Parathyroid adenoma (tissue), 2 donors: Measurements from ENCODE around the gene ALPP.

Source experiments
- H2AFZ ChIP-seq: fragments of 300-600 bp; sonication (generic); one replicate; pipeline ENCODE4 v1.7.0; 2017; ENCODE audit warnings: antibody characterized with exemption, mild to moderate bottlenecking
- H3K27ac ChIP-seq: fragments of 300-600 bp; sonication (generic); one replicate; pipeline ENCODE4 v1.7.0; 2017
- H3K27me3 ChIP-seq: fragments of 300-600 bp; sonication (generic); one replicate; pipeline ENCODE4 v1.7.0; 2017; ENCODE audit warnings: low read length; ENCODE audit not compliant: control insufficient read depth, insufficient read depth
- H3K36me3 ChIP-seq: fragments of 300-600 bp; sonication (generic); one replicate; pipeline ENCODE4 v1.7.0; 2017; ENCODE audit warnings: low read length; ENCODE audit not compliant: control insufficient read depth, insufficient read depth
- H3K4me1 ChIP-seq: fragments of 300-600 bp; sonication (generic); one replicate; pipeline ENCODE4 v1.7.0; 2017; ENCODE audit warnings: control low read depth
- H3K4me2 ChIP-seq: fragments of 300-600 bp; sonication (generic); one replicate; pipeline ENCODE4 v1.7.0; 2017; ENCODE audit warnings: low read length
- H3K4me3 ChIP-seq: fragments of 300-600 bp; sonication (generic); one replicate; pipeline ENCODE4 v1.7.0; 2017; ENCODE audit warnings: low read depth, low read length
- H3K79me2 ChIP-seq: fragments of 300-600 bp; sonication (generic); one replicate; pipeline ENCODE4 v1.7.0; 2017; ENCODE audit warnings: control low read depth
- H3K9ac ChIP-seq: fragments of 300-600 bp; sonication (generic); one replicate; pipeline ENCODE4 v1.7.0; 2017; ENCODE audit warnings: mild to moderate bottlenecking
- H3K9me3 ChIP-seq: fragments of 300-600 bp; sonication (generic); one replicate; pipeline ENCODE4 v1.7.0; 2017; ENCODE audit warnings: low read length; ENCODE audit not compliant: control insufficient read depth
- CTCF ChIP-seq: fragments of 300-600 bp; sonication (generic); IDR thresholded peaks from one replicate; pipeline ENCODE4 v1.7.0; 2017; ENCODE audit warnings: antibody characterized with exemption, mild to moderate bottlenecking
- donor health status: primary hyperparathyroidism.

ALPP gene

GRCh38 chr2:232372231-232373208, 6.0 kb upstream of the ALPP start:
- Histone ChIP-seq H3K4me2 (no peak overlapping the region), H3K4me1 (no peaks in the 10 kb centered on the region), H2AFZ (no peak overlapping the region), H3K27me3 (no peaks in the 10 kb centered on the region), H3K27ac (no peak overlapping the region), H3K36me3 (no peaks in the 10 kb centered on the region), H3K9ac (no peak overlapping the region), H3K79me2 (no peaks in the 10 kb centered on the region), H3K4me3 (no peak overlapping the region), H3K9me3 (no peaks in the 10 kb centered on the region)
- TF ChIP-seq CTCF, result no peak

GRCh38 chr2:232374356-232374755, 4.2 kb upstream of the ALPP start:
- Histone ChIP-seq H3K4me3 (no peak overlapping the region), H3K9me3 (no peaks in the 10 kb centered on the region), H2AFZ (no peak overlapping the region), H3K79me2 (no peaks in the 10 kb centered on the region), H3K4me2 (no peak overlapping the region), H3K9ac (no peak overlapping the region), H3K27me3 (no peaks in the 10 kb centered on the region), H3K36me3 (no peaks in the 10 kb centered on the region), H3K4me1 (no peaks in the 10 kb centered on the region), H3K27ac (no peak overlapping the region)
- no peak for TF ChIP-seq CTCF

GRCh38 chr2:232375164-232375563, 3.4 kb upstream of the ALPP start:
- H3K9me3 ChIP-seq, result no peaks in the 10 kb centered on the region
- no peaks in the 10 kb centered on the region for H3K36me3 ChIP-seq
- H3K9ac ChIP-seq, result no peak overlapping the region
- no peak overlapping the region for H3K4me2 ChIP-seq
- no peak overlapping the region for H2AFZ ChIP-seq
- TF ChIP-seq CTCF, result no peak
- H3K4me1 ChIP-seq, result no peaks in the 10 kb centered on the region
- no peaks in the 10 kb centered on the region for H3K27me3 ChIP-seq
- H3K4me3 ChIP-seq, result no peak overlapping the region
- H3K27ac ChIP-seq, result no peak overlapping the region
- H3K79me2 ChIP-seq, result no peaks in the 10 kb centered on the region

- no peak for TF ChIP-seq CTCF
- no peaks in the 10 kb centered on the region for H3K79me2 ChIP-seq
- no peaks in the 10 kb centered on the region for H3K9me3 ChIP-seq
- no peak overlapping the region for H2AFZ ChIP-seq
- no peaks in the 10 kb centered on the region for H3K36me3 ChIP-seq
- no peak overlapping the region for H3K9ac ChIP-seq
- no peak overlapping the region for H3K27ac ChIP-seq
- H3K4me1 ChIP-seq, result no peaks in the 10 kb centered on the region
- H3K4me3 ChIP-seq, result no peak overlapping the region
- no peak overlapping the region for H3K4me2 ChIP-seq
- no peaks in the 10 kb centered on the region for H3K27me3 ChIP-seq
Measured at GRCh38 chr2:232376260-232376659, 2.3 kb upstream of the ALPP start.

GRCh38 chr2:232376713-232377112, 1.8 kb upstream of the ALPP start:
- no peaks in the 10 kb centered on the region for H3K36me3 ChIP-seq
- no peaks in the 10 kb centered on the region for H3K9me3 ChIP-seq
- no peak overlapping the region for H3K4me2 ChIP-seq
- no peaks in the 10 kb centered on the region for H3K79me2 ChIP-seq
- H3K9ac ChIP-seq, result no peak overlapping the region
- TF ChIP-seq CTCF, result no peak
- no peak overlapping the region for H3K27ac ChIP-seq
- no peaks in the 10 kb centered on the region for H3K27me3 ChIP-seq
- no peak overlapping the region for H2AFZ ChIP-seq
- H3K4me3 ChIP-seq, result no peak overlapping the region
- no peaks in the 10 kb centered on the region for H3K4me1 ChIP-seq
